ENCODE results near the gene GRIN2C.

The GRIN2C gene

GRCh38 chr17:74831444-74832146 is 28.1 kb downstream of the GRIN2C start:
- Histone ChIP-seq H3K27ac (no peak overlapping the region), H3K4me3 (no peak overlapping the region)

- Histone ChIP-seq H3K4me3 (no peak overlapping the region), H3K27ac (no peak overlapping the region)
These were observed 28.8 kb downstream of the GRIN2C start for GRCh38 chr17:74830861-74831260.

GRCh38 chr17:74827800-74828199 is 31.9 kb downstream of the GRIN2C start:
- Histone ChIP-seq H3K27ac (no peak overlapping the region), H3K4me3 (no peak overlapping the region)

- H3K4me3 ChIP-seq = no peak overlapping the region
- no peak overlapping the region for H3K27ac ChIP-seq
These were observed 33.5 kb downstream of the GRIN2C start for GRCh38 chr17:74825952-74826719.

GRCh38 chr17:74824961-74825627 is 34.6 kb downstream of the GRIN2C start:
- Histone ChIP-seq H3K27ac (no peak overlapping the region), H3K4me3 (no peak overlapping the region)

GRCh38 chr17:74822939-74823367 is 36.7 kb downstream of the GRIN2C start:
- H3K4me3 ChIP-seq = no peak overlapping the region
- H3K27ac ChIP-seq = peak overlapping the region in 2 of 21 experiments; percentile 44

GRCh38 chr17:74822335-74822938 is 37.2 kb downstream of the GRIN2C start:
- H3K4me3 ChIP-seq = no peak overlapping the region
- peak overlapping the region in 1 of 21 experiments; percentile 44 for H3K27ac ChIP-seq

- Histone ChIP-seq H3K27ac (no peak overlapping the region), H3K4me3 (no peak overlapping the region)
These were observed 37.9 kb downstream of the GRIN2C start for GRCh38 chr17:74821655-74822334.

- Histone ChIP-seq H3K4me3 (no peak overlapping the region), H3K27ac (no peak overlapping the region)
These were observed 39.8 kb downstream of the GRIN2C start for GRCh38 chr17:74819801-74820436.

- H3K4me3 ChIP-seq = no peak overlapping the region
- H3K27ac ChIP-seq = no peak overlapping the region
These were observed 41.3 kb downstream of the GRIN2C start for GRCh38 chr17:74818291-74818938.

GRCh38 chr17:74816905-74817620 is 42.6 kb downstream of the GRIN2C start:
- H3K4me3 ChIP-seq = no peak overlapping the region
- H3K27ac ChIP-seq = no peak overlapping the region

- no peak overlapping the region for H3K4me3 ChIP-seq
- no peak overlapping the region for H3K27ac ChIP-seq
These were observed 43.9 kb downstream of the GRIN2C start for GRCh38 chr17:74815550-74816370.

- no peak overlapping the region for H3K4me3 ChIP-seq
- no peak overlapping the region for H3K27ac ChIP-seq
These were observed 44.6 kb downstream of the GRIN2C start for GRCh38 chr17:74815067-74815466.

GRCh38 chr17:74814453-74814852 is 45.2 kb downstream of the GRIN2C start:
- H3K27ac ChIP-seq = no peak overlapping the region

GRCh38 chr17:74812109-74813009 is 47.3 kb downstream of the GRIN2C start:
- Histone ChIP-seq H3K27ac (no peak overlapping the region), H3K4me3 (no peak overlapping the region)

More at GRCh38 chr17:74814453-74814852, 45.2 kb downstream of the GRIN2C start:
- no peak overlapping the region for H3K4me3 ChIP-seq
